G401 (cell line): Measurements from ENCODE around the gene TNNC1. TPM values are rescaled to one million over a fixed set of nuclear protein-coding genes. Genes with fewer than 3 reads are reported as not detected.

Source experiments
- DNase-seq: peaks from one replicate; pipeline ENCODE4 v3.0.0-alpha.2; 2015; ENCODE audit warnings: low spot score
- in situ Hi-C: cut with HindIII; loops from 2 replicates; pipeline ENCODE4 v1.10.0; 2016; ENCODE audit warnings: low sequenced_read_pairs, mixed read lengths
- total RNA-seq: library from RNA; depleted of rRNA; stranded (reverse); fragments of >200 nt; shearing (Covaris generic); gene quantifications from 2 replicates; pipeline ENCODE4 v1.2.3, GENCODE V29; 2014

TNNC1 gene
- total RNA-seq, 1 experiment from 2014 or later = 86.7 TPM

DNA sequence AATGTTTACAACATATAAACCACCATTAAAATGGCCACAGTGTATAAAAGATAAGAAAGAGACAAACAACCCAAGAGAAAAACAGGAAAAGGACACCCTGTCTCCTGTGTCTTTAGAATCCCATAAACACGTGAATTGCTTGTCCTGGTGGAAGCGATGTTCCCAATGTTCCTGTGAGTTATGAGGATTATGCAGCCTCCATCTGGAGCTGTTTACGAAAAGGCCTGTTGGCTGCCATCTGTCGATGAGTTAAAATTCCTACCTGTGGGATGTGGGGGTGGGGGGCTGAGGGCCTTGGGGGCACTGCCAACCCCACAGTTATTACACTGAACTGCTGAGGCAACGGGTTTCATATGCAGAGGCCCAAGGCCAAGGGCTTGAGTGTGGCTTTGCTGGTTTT, 15.2 kb upstream of the TNNC1 start:
- DNase-seq = peak; percentile 98
- in situ Hi-C loops = no loop called here

DNA sequence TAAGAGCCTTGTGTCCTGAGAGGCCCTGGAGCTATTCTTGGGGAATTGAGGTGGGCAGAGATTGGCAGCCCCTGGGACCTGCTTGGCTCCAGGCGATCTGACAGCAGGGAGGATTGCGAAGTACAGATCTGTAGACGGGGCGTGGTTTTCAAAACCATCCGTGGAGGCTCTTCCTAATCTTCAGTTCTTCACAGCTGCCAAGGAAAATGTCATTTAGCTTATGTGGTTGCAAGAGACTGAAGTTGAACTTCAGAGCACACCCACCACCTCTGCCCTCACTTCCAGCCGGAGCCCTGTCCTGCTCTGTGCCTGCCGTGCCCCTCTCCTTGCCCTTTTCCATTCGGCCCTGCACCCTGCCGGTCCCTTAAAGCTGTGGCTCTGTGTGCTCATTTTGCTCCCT, 14.5 kb upstream of the TNNC1 start:
- in situ Hi-C loops = no loop called here
- peak; percentile 72 for DNase-seq

DNA sequence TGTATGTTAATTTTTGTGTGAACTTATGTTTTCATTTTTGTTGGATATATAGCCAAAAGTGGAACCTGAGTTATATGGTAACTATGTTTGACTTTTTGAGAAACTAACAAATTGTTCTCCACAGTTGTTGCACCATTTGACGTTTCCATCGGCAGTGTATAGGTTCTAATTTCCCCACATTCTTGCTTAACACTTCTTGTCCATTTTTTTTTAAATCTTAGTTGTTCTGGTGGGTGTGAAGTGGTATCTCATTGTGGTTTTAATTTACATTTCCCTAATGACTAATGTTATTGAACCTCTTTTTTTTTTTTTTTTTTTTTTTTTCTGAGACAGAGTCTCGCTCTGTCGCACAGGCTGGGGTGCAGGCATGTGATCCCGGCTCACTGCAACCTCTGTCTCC, 9.6 kb upstream of the TNNC1 start:
- DNase-seq = no peak
- in situ Hi-C loops = no loop called here

DNA sequence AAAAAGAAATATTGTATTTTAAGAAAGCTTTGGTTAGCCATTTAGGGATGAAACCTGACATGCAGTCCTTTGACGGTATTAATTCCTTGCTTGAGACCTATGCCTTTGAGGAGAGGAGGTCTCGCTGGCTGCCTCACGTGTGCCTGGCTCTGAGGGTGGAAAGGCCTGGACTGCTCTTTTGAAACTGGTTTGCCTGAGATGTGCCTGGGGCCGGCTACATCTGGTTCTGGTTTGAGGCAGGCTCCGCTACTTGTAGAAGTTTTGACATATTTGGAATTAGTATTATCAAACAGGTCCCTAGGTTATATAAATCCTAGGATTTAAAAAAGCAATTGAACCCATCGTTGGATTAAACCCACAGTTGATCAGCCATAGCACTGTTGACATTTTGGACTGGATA, 8.0 kb upstream of the TNNC1 start:
- DNase-seq = no peak
- in situ Hi-C loops = no loop called here

DNA sequence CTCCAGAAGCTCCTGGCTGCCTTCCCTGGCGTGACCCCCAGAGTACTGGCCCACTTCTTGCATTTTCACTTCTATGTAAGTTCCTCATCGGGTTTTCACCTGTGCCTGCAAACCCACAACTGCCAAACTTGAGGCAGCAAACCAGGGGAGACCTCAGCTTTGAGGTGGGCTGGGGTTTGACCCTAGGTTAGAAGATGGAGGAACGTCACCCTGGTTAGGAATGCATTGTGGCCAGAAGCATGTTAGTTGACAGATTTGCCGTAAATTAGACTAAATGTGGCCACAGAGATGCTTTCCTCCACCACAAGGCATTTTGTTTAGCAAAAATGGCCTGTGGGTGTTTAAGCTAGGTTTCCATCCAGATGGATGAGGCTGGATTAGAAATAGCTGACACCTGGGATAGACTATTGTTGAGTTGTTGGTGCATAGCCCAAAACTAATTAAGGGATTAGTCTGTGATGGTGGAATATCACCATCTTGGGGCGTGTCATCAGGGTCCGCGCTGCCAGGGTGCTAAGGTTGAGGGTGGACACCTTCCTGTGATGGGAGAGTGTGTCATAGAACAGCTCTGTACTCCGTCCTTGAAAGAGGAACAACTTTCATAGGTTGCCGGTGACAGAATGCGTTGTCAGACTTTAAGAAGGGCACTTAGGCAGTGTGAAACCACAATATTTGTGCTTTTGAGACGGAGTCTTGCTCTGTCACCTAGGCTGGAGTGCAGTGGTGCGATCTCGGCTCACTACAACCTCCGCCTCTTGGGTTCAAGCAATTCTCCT, 5.1 kb upstream of the TNNC1 start:
- in situ Hi-C loops = no loop called here

DNA sequence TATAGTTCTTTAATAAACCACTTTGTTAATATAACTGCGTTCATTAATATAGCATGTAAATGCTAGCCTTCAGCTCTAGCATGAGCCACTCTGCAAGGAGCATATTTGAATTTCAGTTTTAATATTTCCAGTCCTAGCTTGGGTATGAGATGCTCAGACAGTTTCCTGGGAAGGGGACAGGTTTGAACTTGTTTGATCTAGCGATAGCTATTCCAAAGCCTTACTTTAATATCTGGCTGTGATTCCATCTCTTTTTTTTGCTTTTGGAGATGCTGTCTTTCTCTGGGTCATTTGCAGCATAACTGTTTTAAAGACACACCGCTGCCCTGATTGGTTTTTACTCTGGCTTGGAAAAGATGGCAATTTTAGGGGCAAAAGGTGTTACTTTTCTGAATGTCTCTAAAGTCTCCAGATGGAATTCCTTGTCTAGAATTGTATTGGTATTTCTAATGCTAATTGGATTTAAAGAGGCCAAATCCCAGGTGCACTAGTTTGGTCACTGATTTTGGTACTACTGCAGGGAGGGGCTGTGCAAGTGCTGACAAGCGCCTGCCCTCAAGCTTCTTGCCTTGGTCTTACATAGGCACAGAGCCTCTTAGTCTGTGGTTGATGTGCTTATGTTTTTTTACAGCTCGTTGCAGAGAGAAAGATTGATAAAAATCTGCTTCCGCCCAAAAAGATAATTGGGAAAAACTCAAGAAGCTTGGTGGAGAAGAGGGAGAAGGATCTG, 4.4 kb upstream of the TNNC1 start:
- in situ Hi-C loops = no loop called here
- no peak for DNase-seq

More for the DNA sequence above, 5.1 kb upstream of the TNNC1 start:
- no peak for DNase-seq

DNA sequence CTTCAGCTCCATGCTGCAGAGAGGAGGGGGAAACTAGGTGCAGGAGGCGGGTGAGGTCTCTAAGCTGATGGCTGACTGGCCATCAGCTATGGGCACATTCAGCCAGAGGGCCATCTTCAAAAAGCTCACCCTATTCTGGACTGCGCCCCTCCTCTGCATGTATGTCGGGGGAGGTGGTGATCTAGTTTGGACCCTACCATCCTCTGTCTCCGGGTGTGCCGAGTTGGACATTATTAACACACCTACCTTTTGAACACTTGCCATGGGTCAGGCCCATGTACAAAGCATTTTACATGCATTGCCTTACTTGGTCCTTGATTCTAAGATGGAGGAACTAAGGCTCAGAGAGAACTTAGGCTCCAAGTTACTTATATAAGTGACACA, 3.0 kb upstream of the TNNC1 start:
- in situ Hi-C loops = no loop called here
- peak; percentile 65 for DNase-seq

DNA sequence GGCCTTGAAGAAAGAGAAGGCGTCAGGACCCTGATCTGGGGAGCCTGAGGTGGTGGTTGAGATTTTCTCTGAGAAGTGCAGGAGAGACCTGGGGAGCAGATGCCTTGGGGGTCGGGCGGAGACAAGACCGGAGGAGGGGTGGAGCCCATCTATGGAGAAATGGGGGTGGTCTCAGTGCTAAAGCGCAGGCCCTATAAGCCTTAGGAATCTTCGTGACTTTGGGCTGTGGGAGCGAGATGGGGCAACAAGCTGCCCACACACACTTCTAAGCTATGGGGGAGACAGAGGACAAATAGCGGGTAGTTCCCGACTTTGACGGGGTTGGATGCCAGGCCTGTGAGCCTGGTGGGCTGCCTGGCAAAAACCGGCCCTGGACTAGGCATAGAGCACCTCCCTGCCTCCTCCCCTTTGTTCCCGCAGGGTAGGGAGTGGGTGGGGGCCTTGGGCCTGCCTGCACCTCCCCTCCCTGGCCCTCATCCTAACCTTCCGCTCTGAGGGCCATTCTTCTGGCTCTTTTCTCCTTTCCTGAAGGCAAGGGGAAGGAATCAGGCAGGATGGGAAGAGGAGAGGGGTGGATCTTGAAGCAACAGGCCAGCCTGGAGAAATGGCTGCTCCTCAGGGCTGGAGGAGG, 2.4 kb upstream of the TNNC1 start:
- in situ Hi-C loops = no loop called here
- DNase-seq = peak; percentile 58

DNA sequence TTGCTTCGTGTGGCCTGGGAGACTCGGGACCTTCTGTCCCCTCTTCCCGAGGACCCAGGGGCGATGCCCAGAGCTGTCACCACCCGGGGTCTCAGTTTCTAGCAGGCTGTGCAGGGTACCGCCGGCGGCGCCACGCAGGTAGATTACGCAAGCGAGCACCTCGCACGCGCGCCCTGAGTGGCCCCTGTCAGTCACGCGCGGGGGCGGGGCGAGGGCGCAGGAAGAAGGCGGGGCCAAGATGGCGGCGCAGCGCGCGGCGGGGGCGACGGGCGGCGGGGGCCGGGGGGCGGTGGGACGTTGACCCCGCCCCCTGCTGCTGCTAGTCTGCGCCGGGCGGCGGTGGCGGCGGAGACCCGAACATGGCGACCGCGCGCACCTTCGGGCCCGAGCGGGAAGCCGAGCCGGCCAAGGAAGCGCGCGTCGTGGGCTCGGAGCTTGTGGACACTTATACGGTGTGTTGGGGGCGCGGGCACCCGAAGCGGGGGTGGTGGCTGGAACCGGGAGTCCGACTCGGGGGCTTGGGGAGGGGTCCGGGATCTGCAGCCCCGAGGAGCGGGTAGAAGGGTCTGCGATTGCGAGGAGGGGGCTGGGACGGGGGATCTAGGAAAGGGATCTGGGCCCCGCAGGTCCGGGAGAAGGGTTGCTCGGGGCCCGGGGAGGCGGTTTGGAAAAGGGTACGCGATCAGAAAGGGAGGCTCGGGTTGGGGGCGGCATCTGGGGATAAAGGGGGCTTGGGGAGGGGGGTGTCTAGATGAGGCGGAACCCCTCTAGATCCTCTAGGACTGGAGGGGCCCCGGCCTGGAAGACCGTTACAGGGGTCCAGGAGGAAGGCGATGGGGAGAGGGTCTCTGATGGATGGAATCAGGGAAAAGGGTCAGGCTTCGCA, 1.7 kb upstream of the TNNC1 start, which contains the start of gene NISCH:
NISCH (plus strand) TSS at position 322 of the 886 bp plus-strand sequence; CDS start at position 360, 38 bp downstream.
- in situ Hi-C loops = no loop called here
- peak; percentile 85 for DNase-seq

DNA sequence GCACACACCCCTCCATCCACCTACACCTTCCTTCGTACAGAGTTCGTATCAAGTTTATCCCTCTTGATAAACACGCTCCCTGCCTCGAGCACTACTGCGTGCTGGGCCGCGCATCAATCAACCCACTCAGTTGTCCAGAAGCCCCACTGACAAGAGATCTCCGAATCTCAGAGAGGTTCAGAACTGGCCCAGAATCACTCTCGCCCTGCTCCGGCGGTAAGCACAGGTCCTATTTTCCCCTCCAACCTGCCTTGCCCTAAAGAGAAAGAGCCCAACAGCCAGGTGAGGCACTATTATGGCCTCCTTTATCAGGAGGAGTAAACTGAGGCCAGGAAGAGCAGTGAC, 1.1 kb upstream of the TNNC1 start:
- in situ Hi-C loops = no loop called here
- DNase-seq = no peak

DNA sequence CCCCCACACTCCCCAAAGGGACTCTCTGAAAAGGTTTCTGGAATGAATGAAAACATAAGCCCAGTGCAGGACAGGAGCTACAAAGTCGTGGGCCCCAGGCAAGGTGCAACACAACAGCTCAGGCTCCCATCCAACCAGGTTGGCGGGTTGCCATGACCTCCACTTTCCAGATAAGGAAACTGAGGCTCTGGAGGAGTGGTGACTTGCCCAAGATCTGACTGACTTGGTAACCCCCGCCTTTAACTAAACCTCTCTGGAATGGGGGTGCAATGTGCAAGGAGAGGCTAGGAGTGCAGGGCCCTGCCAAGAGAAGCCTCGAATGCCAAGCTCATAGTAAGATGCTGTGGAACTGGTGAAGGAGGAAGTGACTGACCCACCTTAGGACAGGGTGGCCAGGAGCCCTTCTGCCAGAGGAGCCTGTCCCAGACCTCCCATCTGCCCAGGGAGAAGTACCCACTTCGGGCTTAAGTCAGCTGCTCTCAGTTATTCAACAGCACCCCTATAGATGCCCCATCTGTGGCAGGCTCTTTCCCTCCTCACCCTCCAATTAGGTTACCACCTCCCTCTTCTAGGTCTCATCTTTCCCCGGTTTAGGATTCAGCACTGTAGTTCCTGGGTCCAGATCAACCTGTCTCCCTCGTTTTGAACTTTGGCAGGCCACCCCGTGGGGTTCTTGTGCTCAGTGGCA, 553 bp upstream of the TNNC1 start:
- peak; percentile 55 for DNase-seq
- in situ Hi-C loops = no loop called here

DNA sequence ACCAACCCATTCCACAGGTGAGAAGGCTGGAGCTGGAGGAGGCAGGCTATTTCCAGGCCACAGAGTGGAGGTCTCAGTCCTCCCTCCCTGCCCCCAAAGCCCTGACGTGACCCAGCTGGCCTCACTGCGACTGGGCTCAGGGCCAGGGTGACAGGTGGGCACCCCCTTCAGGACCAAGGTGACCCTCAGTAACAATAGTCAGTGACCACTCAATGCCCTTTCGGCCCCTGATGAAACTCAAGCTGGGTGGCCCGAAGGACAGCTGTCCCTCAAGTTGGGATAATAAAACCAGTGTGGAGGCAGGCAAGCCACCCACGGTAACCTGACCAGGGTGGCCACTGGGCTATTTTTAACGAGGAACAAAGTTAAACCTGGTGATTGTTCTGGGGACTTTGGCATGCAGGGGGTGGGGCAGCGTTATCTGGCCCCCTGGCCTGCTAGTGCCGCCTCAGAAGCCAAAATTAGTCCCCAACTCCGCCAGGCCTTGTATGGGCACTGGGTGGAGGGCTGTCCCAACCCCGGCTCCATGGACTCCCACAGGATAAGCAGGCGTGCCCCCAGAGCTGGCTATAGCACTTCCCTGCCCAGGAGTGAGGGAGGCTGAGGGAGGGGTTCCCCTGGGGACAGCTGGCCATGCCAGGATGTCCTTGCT, 1.1 kb downstream of the TNNC1 start:
- DNase-seq = no peak
- in situ Hi-C loops = no loop called here

DNA sequence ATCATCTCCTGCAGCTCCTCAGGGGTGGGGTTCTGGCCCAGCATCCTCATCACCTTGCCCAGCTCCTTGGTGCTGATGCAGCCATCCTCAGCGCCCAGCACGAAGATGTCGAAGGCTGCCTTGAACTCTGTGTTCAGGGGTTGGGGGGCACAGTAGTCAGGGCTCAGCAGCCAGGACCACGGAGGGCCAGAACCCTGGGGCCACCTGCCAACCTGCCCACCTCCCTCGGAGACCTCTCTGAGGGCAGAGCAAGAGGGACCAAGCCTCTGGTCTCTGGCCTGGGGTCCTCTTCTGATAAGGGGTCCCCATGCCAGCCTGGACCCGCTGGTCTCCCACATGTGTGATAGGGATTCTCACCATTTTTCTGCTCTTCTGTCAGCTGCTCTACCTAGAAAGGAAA, 1.7 kb downstream of the TNNC1 start:
- DNase-seq = no peak
- in situ Hi-C loops = no loop called here

DNA sequence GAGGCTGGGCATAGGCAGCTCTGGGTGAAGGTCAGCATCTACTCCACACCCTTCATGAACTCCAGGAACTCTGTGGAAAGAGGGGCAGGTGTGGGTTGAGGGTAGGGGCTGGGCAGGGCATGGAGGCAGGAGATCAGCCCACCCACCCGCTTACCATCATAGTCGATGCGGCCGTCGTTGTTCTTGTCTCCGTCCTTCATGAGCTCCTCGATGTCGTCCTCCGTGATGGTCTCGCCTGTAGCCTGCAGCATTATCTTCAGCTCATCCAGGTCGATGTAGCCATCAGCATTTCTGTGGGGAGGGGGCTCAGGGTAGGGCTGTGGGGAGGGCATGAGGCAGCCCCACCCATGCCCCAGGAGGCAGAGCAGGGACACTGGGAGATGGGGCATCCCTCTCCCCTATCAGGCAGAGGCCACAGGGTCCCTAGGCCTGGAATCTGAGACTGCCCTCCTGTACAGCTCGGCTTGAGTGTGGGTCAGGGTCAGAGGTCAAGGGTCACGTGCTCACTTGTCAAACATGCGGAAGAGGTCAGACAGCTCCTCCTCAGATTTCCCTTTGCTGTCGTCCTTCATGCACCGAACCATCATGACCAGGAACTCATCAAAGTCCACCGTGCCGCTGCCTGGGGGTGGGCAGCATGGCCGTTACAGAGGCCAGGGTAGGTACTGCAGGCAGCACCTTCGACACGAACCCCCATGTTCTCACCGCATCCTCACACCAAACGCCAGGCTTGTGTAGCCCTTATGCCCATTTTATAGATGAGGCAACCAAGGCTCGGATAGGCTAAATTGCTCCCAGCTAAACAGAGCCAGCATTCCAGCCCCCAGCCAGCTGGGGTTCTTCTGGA, 2.4 kb downstream of the TNNC1 start:
- in situ Hi-C loops = no loop called here
- DNase-seq = no peak

DNA sequence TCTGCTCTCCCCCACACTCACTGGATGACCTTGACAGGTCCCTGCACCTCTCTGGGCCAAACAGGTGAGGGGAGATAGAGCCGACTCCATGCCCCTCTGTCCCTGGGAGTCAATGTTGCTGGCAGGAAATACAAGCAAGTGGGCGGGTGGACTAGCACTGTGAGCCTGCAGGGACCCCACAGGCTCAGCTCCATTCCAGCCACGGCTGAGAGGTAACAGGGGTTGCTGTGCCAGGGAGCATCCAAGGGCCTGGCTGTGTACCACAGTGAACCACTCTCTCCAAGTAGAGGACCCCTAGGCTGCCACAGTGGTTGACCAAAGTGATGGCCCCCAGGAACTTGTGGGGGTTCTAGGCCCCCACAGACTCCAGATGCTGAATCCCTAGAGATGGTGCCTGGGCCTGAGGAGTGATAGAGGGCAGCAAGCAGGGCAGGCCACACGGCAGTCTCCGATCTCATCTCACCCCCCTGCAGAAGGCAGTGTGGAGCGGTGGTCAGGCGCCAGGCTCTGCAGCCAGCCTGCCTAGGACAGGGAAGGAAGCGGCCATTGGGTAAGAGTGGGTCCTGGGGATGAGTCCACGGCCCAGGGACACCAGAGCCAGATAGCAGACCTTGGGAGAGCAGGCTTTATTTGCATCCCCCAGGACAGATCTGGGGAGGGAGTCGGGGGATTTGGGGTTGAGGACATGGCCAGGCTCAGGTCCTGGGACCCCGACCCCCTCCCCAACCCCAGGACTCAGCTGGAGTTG, 3.2 kb downstream of the TNNC1 start:
- DNase-seq = no peak
- in situ Hi-C loops = no loop called here

DNA sequence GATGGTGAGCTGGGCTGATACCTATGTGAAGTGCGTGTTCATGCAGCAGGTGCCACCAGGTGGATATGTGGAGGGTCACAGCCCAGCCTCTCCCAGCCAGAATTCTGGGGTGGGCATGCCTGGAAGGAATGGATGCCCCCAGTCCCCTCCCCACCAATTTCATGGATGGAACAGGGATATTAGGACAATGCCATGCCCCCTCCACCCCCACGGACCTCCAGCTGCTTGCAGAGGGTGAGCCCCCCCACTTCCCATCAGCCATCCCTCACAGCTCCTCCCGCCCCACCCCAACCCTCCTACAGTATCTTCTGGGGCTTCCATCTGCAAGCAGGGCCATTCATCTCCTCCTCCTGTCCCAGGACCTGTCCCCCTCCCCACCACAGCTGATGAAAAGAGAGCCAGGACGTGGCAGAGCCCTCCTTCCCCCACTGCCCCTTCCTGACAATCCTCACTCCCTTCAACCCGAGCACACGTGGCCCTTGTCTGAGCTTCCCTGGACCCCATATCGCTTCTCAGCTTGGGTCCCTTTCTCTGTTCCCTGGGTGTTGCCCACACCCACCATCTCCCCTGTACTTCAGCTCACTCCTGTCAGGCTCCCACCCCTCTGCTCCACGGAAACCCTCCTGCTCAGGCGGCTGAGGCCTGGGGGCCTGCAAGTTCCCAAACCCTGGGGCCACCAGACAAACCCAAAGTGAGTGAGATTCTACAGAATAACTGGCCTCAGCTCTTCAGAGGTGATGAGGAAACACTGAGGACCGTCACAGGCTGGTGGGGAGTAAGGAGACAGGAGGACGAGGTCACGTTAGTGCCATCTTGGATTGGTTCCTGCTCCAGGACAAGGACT, 6.1 kb downstream of the TNNC1 start:
- in situ Hi-C loops = no loop called here
- no peak for DNase-seq
